ENCODE data around the gene TPSAB1. TPM values are rescaled to one million over a fixed set of nuclear protein-coding genes. Genes with fewer than 3 reads are reported as not detected.

TPSAB1 gene
- total RNA-seq, 1 experiment from 2014 or later: not detected

- H3K27ac Mint-ChIP-seq (ENCODE audit: low read depth, unreplicated experiment): no peak overlapping the region
- H3K9me3 Mint-ChIP-seq (ENCODE audit: unreplicated experiment): no peaks in the 10 kb centered on the region
- no TSS peak for BruUV-seq (replicated peaks)
- intact Hi-C loops (cut with micrococcal nuclease): no loop called here
- no peaks in the 10 kb centered on the region for H3K4me1 Mint-ChIP-seq (ENCODE audit: insufficient read depth, unreplicated experiment)
- ChIA-PET CTCF (interaction anchor here (0.6 kb wide), 1 partner anchor 170 kb away, joined by 3 read pairs; no protein-coding TSS in a partner anchor), POLR2A (no interaction called here)
- H3K27me3 Mint-ChIP-seq (ENCODE audit: insufficient read depth, unreplicated experiment): peaks cover 8% of the 10 kb centered on the region
- no peak for DNase-seq (ENCODE audit: unreplicated experiment)
- H3K4me3 Mint-ChIP-seq (ENCODE audit: unreplicated experiment): no peak overlapping the region
- no peaks in the 10 kb centered on the region for H3K36me3 Mint-ChIP-seq (ENCODE audit: insufficient read depth, unreplicated experiment)
- TF ChIP-seq, protein P1, sequence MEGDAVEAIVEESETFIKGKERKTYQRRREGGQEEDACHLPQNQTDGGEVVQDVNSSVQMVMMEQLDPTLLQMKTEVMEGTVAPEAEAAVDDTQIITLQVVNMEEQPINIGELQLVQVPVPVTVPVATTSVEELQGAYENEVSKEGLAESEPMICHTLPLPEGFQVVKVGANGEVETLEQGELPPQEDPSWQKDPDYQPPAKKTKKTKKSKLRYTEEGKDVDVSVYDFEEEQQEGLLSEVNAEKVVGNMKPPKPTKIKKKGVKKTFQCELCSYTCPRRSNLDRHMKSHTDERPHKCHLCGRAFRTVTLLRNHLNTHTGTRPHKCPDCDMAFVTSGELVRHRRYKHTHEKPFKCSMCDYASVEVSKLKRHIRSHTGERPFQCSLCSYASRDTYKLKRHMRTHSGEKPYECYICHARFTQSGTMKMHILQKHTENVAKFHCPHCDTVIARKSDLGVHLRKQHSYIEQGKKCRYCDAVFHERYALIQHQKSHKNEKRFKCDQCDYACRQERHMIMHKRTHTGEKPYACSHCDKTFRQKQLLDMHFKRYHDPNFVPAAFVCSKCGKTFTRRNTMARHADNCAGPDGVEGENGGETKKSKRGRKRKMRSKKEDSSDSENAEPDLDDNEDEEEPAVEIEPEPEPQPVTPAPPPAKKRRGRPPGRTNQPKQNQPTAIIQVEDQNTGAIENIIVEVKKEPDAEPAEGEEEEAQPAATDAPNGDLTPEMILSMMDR (IDR thresholded peaks at IDR 0.05; ENCODE audit: unreplicated experiment): no peak
These were observed 41.9 kb downstream of the TPSAB1 start for GRCh38 chr16:1282324-1282973.

DNA sequence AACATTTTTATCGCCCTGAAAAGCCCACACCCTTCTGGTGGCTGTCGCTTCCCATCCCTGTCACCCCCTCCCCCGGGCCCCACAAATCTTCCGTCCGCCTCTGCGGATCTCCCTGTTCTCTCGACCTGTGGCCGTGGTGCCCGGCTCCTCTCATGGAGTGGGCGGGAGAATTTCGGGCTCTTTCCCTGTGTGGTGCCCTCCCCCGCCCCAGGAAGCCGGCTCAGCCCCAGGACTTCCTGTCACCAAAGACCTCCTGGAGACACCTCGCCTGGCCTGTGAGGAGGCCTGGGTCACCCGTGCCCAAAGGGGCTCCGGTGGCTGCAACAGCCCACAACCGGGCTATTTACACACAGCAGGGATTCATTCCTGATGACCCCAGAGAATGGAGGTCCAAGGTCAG is 42.8 kb downstream of the TPSAB1 start:
- intact Hi-C loops (cut with micrococcal nuclease): no loop called here
- TF ChIP-seq, protein P1 (IDR thresholded peaks at IDR 0.05; ENCODE audit: unreplicated experiment): no peak
- no peaks in the 10 kb centered on the region for H3K9me3 Mint-ChIP-seq (ENCODE audit: unreplicated experiment)
- DNase-seq (ENCODE audit: unreplicated experiment): no peak
- no TSS peak for BruUV-seq (replicated peaks)
- no peaks in the 10 kb centered on the region for H3K36me3 Mint-ChIP-seq (ENCODE audit: insufficient read depth, unreplicated experiment)
- no peak overlapping the region for H3K27ac Mint-ChIP-seq (ENCODE audit: low read depth, unreplicated experiment)
- no peaks in the 10 kb centered on the region for H3K27me3 Mint-ChIP-seq (ENCODE audit: insufficient read depth, unreplicated experiment)
- ChIA-PET POLR2A (no interaction called here), CTCF (no interaction called here)
- H3K4me1 Mint-ChIP-seq (ENCODE audit: insufficient read depth, unreplicated experiment): no peaks in the 10 kb centered on the region
- no peak overlapping the region for H3K4me3 Mint-ChIP-seq (ENCODE audit: unreplicated experiment)

- intact Hi-C loops (cut with micrococcal nuclease): no loop called here
- Mint-ChIP-seq H3K27ac (ENCODE audit: low read depth, unreplicated experiment) (no peak overlapping the region), H3K9me3 (ENCODE audit: unreplicated experiment) (no peaks in the 10 kb centered on the region), H3K4me1 (ENCODE audit: insufficient read depth, unreplicated experiment) (no peaks in the 10 kb centered on the region), H3K36me3 (ENCODE audit: insufficient read depth, unreplicated experiment) (no peaks in the 10 kb centered on the region), H3K4me3 (ENCODE audit: unreplicated experiment) (no peak overlapping the region), H3K27me3 (ENCODE audit: insufficient read depth, unreplicated experiment) (no peaks in the 10 kb centered on the region)
- POLR2A ChIA-PET: no interaction called here
- CTCF ChIA-PET: no interaction called here
- TF ChIP-seq, protein P1 (IDR thresholded peaks at IDR 0.05; ENCODE audit: unreplicated experiment): no peak
- no peak for DNase-seq (ENCODE audit: unreplicated experiment)
- BruUV-seq (replicated peaks): no TSS peak
These were observed 43.6 kb downstream of the TPSAB1 start for GRCh38 chr16:1283996-1284616.

DNA sequence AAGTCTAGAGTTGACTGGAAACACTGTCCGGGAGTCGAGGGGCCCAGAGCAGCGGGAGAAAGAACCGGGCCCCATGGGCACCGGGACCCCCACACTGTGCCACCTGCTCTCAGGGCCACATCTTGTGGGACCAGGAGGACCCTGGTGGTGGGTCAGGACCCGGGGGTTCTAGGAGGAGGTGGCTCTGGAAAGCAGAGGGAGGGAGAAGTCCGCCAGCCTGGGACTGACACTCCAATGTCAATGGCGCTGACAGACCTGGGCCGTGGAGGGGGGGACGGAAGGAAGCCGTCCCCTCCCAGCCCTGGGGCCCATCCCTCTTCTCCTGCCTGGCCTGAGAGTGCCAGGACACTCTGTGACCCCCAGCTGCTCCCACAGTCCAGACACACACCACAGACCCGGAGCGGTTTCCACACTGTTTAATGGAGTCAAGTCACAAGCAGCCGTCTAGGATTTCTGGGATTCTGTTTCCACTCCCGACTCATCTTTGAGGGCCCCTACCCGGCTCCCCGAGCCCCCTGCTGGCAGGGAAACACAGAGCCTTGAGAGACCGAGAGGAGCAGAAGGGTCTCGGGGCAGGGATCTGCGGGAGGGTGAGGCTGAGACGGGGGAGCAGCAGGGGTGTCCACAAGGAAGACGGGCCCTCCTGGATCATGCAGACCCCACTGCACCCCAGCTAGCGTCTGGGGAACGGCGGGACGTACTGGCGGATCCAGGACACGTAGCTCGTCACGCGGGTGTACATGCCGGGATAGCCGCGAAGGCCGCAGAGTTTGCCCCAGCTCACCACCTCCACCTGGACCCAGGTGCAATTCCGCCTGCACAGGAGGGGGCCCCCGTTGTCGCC is 45.4 kb downstream of the TPSAB1 start:
- intact Hi-C loops (cut with micrococcal nuclease): no loop called here
- no TSS peak for BruUV-seq (replicated peaks)
- POLR2A ChIA-PET: no interaction called here
- H3K9me3 Mint-ChIP-seq (ENCODE audit: unreplicated experiment): no peaks in the 10 kb centered on the region
- H3K36me3 Mint-ChIP-seq (ENCODE audit: insufficient read depth, unreplicated experiment): no peaks in the 10 kb centered on the region
- no peak overlapping the region for H3K4me3 Mint-ChIP-seq (ENCODE audit: unreplicated experiment)
- no peak overlapping the region for H3K27ac Mint-ChIP-seq (ENCODE audit: low read depth, unreplicated experiment)
- H3K4me1 Mint-ChIP-seq (ENCODE audit: insufficient read depth, unreplicated experiment): no peaks in the 10 kb centered on the region
- no peak for DNase-seq (ENCODE audit: unreplicated experiment)
- no peaks in the 10 kb centered on the region for H3K27me3 Mint-ChIP-seq (ENCODE audit: insufficient read depth, unreplicated experiment)
- TF ChIP-seq, protein P1 (IDR thresholded peaks at IDR 0.05; ENCODE audit: unreplicated experiment): no peak
- CTCF ChIA-PET: no interaction called here

Data from MCF 10A (cell line).